HCT116 (cell line): ENCODE results near the gene SPARCL1. TPM values are rescaled to one million over a fixed set of nuclear protein-coding genes. Genes with fewer than 3 reads are reported as not detected.

Experiments
- ATAC-seq: fragments of 200-7000 bp; cut with Tn5 transposase; 2 replicates; pipeline ENCODE4 v1.9.1; 2020; ENCODE audit warnings: mild to moderate bottlenecking, moderate library complexity
- Bru-seq: library from RNA; stranded (reverse); fragments of 400-500 nt; gene quantifications from one replicate; lab custom pipeline; 2021; lab: Mats Ljungman, UMichigan
- BruChase-seq, 2 experiments: library from RNA; stranded (reverse); fragments of 400-500 nt; gene quantifications; one replicate each; lab custom pipeline; 2021; lab: Mats Ljungman, UMichigan
- BruUV-seq: library from RNA; stranded (reverse); fragments of 400-500 nt; replicated peaks from 2 replicates; lab custom pipeline; 2021; lab: Mats Ljungman, UMichigan
- CTCF ChIA-PET: fragments of 300-600 bp; sonication (Branson Sonifier 250); formaldehyde crosslinking; loops from one replicate; lab custom pipeline; 2021; ENCODE audit warnings: antibody characterized with exemption; lab: Charles Lee
- POLR2A ChIA-PET: fragments of 300-600, 350-600 bp; sonication (Branson Sonifier 250); formaldehyde crosslinking; loops from one replicate; lab custom pipeline; 2021; ENCODE audit warnings: antibody characterized with exemption; lab: Charles Lee
- RAD21 ChIA-PET, 2 experiments: fragments of 300-600 bp; sonication (Branson Sonifier 250); formaldehyde crosslinking; loops; one replicate each; lab custom pipeline; 2023; ENCODE audit warnings: low total read pairs in 2 of 2; ENCODE audit not compliant: uncharacterized antibody in 2 of 2, unreplicated experiment in 2 of 2, low non-redundant PET in 1 of 2; lab: Charles Lee
- DNase-seq: peaks from one replicate; pipeline ENCODE4 v3.0.0-alpha.2; 2010; ENCODE audit warnings: low read depth, low spot score
- H2AFZ ChIP-seq: fragments of 200-600 bp; shearing (Covaris generic), sonication (generic); 2 replicates; pipeline ENCODE4 v1.6.1; 2017; ENCODE audit warnings: low read depth, mixed run types, mixed read lengths, antibody characterized with exemption, low read length; ENCODE audit not compliant: poor library complexity, severe bottlenecking
- H3K27ac ChIP-seq: 2 replicates; pipeline ENCODE4 v1.5.1; 2012; ENCODE audit warnings: low read depth, low read length
- H3K27me3 ChIP-seq: fragments of 200-600 bp; sonication (generic); 2 replicates; pipeline ENCODE4 v1.6.1; 2016; ENCODE audit warnings: mixed run types, low read length, mixed read lengths; ENCODE audit not compliant: insufficient read depth
- H3K36me3 ChIP-seq, 2 experiments: fragments of 200-500 bp in 1 of 2; fragments of 200-600 bp in 1 of 2; sonication (Bioruptor generic) in 1 of 2; sonication (generic) in 1 of 2; 2 replicates each; pipeline versions ENCODE4 v1.5.1 to v1.6.1; 2014 to 2016; ENCODE audit warnings: low read length in 2 of 2, inconsistent platforms in 1 of 2, mixed read lengths in 1 of 2, mixed run types in 1 of 2; ENCODE audit not compliant: insufficient read depth in 2 of 2, control insufficient read depth in 1 of 2
- H3K4me1 ChIP-seq, 2 experiments: fragments of 200-600 bp in 1 of 2; sonication (generic) in 1 of 2; 2 replicates each; pipeline versions ENCODE4 v1.5.1 to v1.6.1; 2012 to 2017; ENCODE audit warnings: low read length in 2 of 2, inconsistent platforms in 1 of 2, mild to moderate bottlenecking in 1 of 2, mixed read lengths in 1 of 2, mixed run types in 1 of 2, moderate library complexity in 1 of 2; ENCODE audit not compliant: insufficient read depth in 2 of 2, control insufficient read depth in 1 of 2
- H3K4me2 ChIP-seq: fragments of 200-600 bp; sonication (generic); 2 replicates; pipeline ENCODE4 v1.6.1; 2017; ENCODE audit warnings: mixed run types, low read length, mixed read lengths
- H3K4me3 ChIP-seq, 2 experiments: fragments of 200-600 bp in 1 of 2; sonication (generic) in 1 of 2; replicated peaks in 1 of 2; 2 replicates each; pipeline ENCODE4 v1.5.1; 2011 to 2016; ENCODE audit warnings: low read length in 2 of 2, control low read depth in 1 of 2, low read depth in 1 of 2, mild to moderate bottlenecking in 1 of 2, mixed read lengths in 1 of 2, mixed run types in 1 of 2
- H3K79me2 ChIP-seq: fragments of 200-600 bp; sonication (generic); 2 replicates; pipeline ENCODE4 v1.6.1; 2017; ENCODE audit warnings: mild to moderate bottlenecking, mixed run types, low read length, moderate library complexity, mixed read lengths; ENCODE audit not compliant: insufficient read depth
- H3K9ac ChIP-seq: fragments of 200-600 bp; sonication (generic); 2 replicates; pipeline ENCODE4 v1.6.1; 2016; ENCODE audit warnings: low read length, mixed read lengths
- H3K9me2 ChIP-seq: fragments of 200-600 bp; sonication (generic), shearing (Covaris generic); 2 replicates; pipeline ENCODE4 v1.6.1; 2017; ENCODE audit warnings: mixed run types, mild to moderate bottlenecking, moderate library complexity; ENCODE audit not compliant: insufficient read depth
- H3K9me3 ChIP-seq, 2 experiments: fragments of 200-500 bp in 1 of 2; fragments of 200-600 bp in 1 of 2; sonication (Bioruptor generic) in 1 of 2; sonication (generic) in 1 of 2; 2 replicates each; pipeline ENCODE4 v1.6.1; 2014 to 2017; ENCODE audit warnings: low read length in 2 of 2, mixed read lengths in 2 of 2, inconsistent platforms in 1 of 2, low read depth in 1 of 2, mild to moderate bottlenecking in 1 of 2, mixed run types in 1 of 2, moderate library complexity in 1 of 2; ENCODE audit not compliant: control insufficient read depth in 1 of 2, insufficient read depth in 1 of 2
- H4K20me1 ChIP-seq: fragments of 200-600 bp; sonication (generic), shearing (Covaris generic); 2 replicates; pipeline ENCODE4 v1.6.1; 2017; ENCODE audit warnings: mixed run types, mild to moderate bottlenecking, moderate library complexity; ENCODE audit not compliant: insufficient read depth
- CBX3 ChIP-seq: IDR thresholded peaks from 2 replicates; pipeline ENCODE4 v1.6.1; 2012; ENCODE audit warnings: low read depth
- CEBPB ChIP-seq: IDR thresholded peaks from 2 replicates; pipeline ENCODE4 v1.6.1; 2012; ENCODE audit warnings: low read depth
- CTCF ChIP-seq, 3 experiments: fragments of 200-600 bp in 1 of 3; sonication (generic) in 1 of 3; IDR thresholded peaks in 2 of 3; conservative IDR thresholded peaks in 1 of 3; 2 replicates each; pipeline ENCODE4 v1.5.1; 2012 to 2017; ENCODE audit warnings: low read depth in 2 of 3, low read length in 2 of 3, antibody characterized with exemption in 1 of 3, borderline replicate concordance in 1 of 3, control low read depth in 1 of 3, mild to moderate bottlenecking in 1 of 3, mixed read lengths in 1 of 3, mixed run types in 1 of 3, moderate library complexity in 1 of 3; ENCODE audit not compliant: insufficient read depth in 1 of 3
- EGR1 ChIP-seq: IDR thresholded peaks from 2 replicates; pipeline ENCODE4 v1.6.1; 2012; ENCODE audit warnings: low read depth
- ELF1 ChIP-seq: IDR thresholded peaks from 2 replicates; pipeline ENCODE4 v1.6.1; 2012; ENCODE audit warnings: low read depth, borderline replicate concordance
- EZH2 ChIP-seq: fragments of 200-600 bp; sonication (generic); IDR thresholded peaks from 2 replicates; pipeline ENCODE4 v1.6.1; 2017; ENCODE audit warnings: antibody characterized with exemption, mixed run types
- EZH2phosphoT487 ChIP-seq: fragments of 200-600 bp; IDR thresholded peaks from 2 replicates; pipeline ENCODE4 v1.6.1; 2018; ENCODE audit warnings: antibody characterized with exemption, borderline replicate concordance
- FOSL1 ChIP-seq: IDR thresholded peaks from 2 replicates; pipeline ENCODE4 v1.6.1; 2012; ENCODE audit warnings: low read depth
- JUND ChIP-seq: IDR thresholded peaks from 2 replicates; pipeline ENCODE4 v1.6.1; 2012
- POLR2A ChIP-seq: IDR thresholded peaks from 2 replicates; pipeline ENCODE4 v1.7.0; 2011; ENCODE audit warnings: borderline replicate concordance; ENCODE audit not compliant: insufficient read depth, insufficient read length; ENCODE audit errors: extremely low read depth
- POLR2AphosphoS5 ChIP-seq: IDR thresholded peaks from 2 replicates; pipeline ENCODE4 v1.6.1; 2011; ENCODE audit warnings: mild to moderate bottlenecking, low read depth, low read length, moderate library complexity
- SP1 ChIP-seq: IDR thresholded peaks from 2 replicates; pipeline ENCODE4 v1.6.1; 2012; ENCODE audit warnings: low read depth
- SRF ChIP-seq: IDR thresholded peaks from 2 replicates; pipeline ENCODE4 v1.6.1; 2012; ENCODE audit warnings: low read depth
- TCF7L2 ChIP-seq: IDR thresholded peaks from 2 replicates; pipeline ENCODE4 v1.7.0; 2011; ENCODE audit warnings: borderline replicate concordance, inconsistent platforms; ENCODE audit not compliant: insufficient read depth, insufficient read length; ENCODE audit errors: extremely low read depth
- YY1 ChIP-seq: IDR thresholded peaks from 2 replicates; pipeline ENCODE4 v1.6.1; 2011; ENCODE audit warnings: low read length, low read depth, moderate library complexity, mild to moderate bottlenecking; ENCODE audit not compliant: insufficient replicate concordance; ENCODE audit errors: extremely low read depth
- ZFX ChIP-seq: fragments of 450-650 bp; IDR thresholded peaks from 2 replicates; pipeline ENCODE4 v1.6.1; 2017
- ZNF274 ChIP-seq: fragments of 200-500 bp; sonication (Bioruptor generic); IDR thresholded peaks from 2 replicates; pipeline ENCODE4 v1.6.1; 2014; ENCODE audit warnings: mild to moderate bottlenecking, low read depth, low read length, inconsistent platforms
- intact Hi-C: fragments of 100-400 bp; cut with micrococcal nuclease; formaldehyde crosslinking; loops from 2 replicates; pipeline ENCODE4 v1.10.0; 2022
- long read RNA-seq: library from polyadenylated mRNA; unstranded; transcript quantifications from one replicate; pipeline ENCODE4 v2.0.0, GENCODE V29; 2021; ENCODE audit not compliant: unreplicated experiment
- polyA plus RNA-seq: library from polyadenylated mRNA; unstranded; fragments of >200 nt; gene quantifications from 2 replicates; pipeline ENCODE4 v1.2.1, GENCODE V29; 2012; ENCODE audit warnings: missing spikeins
- total RNA-seq: library from RNA; stranded (reverse); gene quantifications from one replicate; pipeline ENCODE4 v1.2.1, GENCODE V29; 2021; ENCODE audit not compliant: unreplicated experiment
- TF ChIP-seq, protein P1 (sequence below): IDR thresholded peaks from 2 replicates; pipeline ENCODE4 v1.6.1; 2012
- TF ChIP-seq, protein P2 (sequence below): IDR thresholded peaks from 2 replicates; pipeline ENCODE4 v1.6.1; 2011; ENCODE audit warnings: mild to moderate bottlenecking, low read length, moderate library complexity; ENCODE audit not compliant: insufficient replicate concordance; ENCODE audit errors: extremely low read depth
- TF ChIP-seq, protein P3 (sequence below): IDR thresholded peaks from 2 replicates; pipeline ENCODE4 v1.6.1; 2012

SPARCL1 gene, protein sequence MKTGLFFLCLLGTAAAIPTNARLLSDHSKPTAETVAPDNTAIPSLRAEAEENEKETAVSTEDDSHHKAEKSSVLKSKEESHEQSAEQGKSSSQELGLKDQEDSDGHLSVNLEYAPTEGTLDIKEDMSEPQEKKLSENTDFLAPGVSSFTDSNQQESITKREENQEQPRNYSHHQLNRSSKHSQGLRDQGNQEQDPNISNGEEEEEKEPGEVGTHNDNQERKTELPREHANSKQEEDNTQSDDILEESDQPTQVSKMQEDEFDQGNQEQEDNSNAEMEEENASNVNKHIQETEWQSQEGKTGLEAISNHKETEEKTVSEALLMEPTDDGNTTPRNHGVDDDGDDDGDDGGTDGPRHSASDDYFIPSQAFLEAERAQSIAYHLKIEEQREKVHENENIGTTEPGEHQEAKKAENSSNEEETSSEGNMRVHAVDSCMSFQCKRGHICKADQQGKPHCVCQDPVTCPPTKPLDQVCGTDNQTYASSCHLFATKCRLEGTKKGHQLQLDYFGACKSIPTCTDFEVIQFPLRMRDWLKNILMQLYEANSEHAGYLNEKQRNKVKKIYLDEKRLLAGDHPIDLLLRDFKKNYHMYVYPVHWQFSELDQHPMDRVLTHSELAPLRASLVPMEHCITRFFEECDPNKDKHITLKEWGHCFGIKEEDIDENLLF
- total RNA-seq (0.96 TPM), Bru-seq, nascent RNA (percentile 2 among the genes with signal in this experiment), BruChase-seq, experiment 1, labeled RNA remaining after a 6-hour chase (percentile 5 among the genes with signal in this experiment), BruChase-seq, experiment 2, labeled RNA remaining after a 2-hour chase (percentile 3 among the genes with signal in this experiment)
- polyA plus RNA-seq: 0.02 and 0.03 TPM in 2 replicates
- long read RNA-seq: 0 reads

DNA sequence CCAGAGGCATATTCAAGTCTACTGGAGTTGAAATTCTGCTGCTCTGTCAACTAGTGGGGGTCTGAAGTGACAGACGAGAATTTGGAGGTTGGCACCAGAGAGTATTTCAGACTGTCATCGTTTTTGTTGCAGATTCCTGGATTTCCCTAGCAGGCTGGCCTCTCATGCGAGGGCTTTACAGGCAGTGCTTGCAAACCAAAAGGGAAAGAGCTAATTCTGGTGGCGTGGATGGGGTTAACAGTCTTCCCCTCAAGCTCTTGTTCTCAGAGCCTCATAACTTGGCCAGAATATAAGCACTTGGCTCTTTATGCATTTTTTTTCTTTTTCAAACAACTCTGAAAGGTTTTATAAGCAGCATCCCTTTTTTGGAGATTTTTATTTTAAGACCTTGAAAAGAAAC, at the start of gene SPARCL1:
SPARCL1 (minus strand) TSS at position 190 of the 400 bp plus-strand sequence. CDS start 29,802 bp downstream, outside the sequence.
- no peak within 1 kb of the TSS for H3K27ac ChIP-seq
- DNase-seq (no peak), ATAC-seq (no peak)
- intact Hi-C loops: no loop called here
- TF ChIP-seq POLR2A (no peak), TCF7L2 (no peak), FOSL1 (no peak), EZH2 (no peak), YY1 (no peak), SP1 (no peak), POLR2AphosphoS5 (no peak), SRF (no peak), CEBPB (no peak), ZNF274 (no peak), ZFX (no peak), JUND (no peak), EGR1 (no peak), ELF1 (no peak), CTCF (IDR thresholded peaks at IDR 0.05 in 2 of 3, conservative IDR thresholded peaks at IDR 0.05 in 1 of 3; ENCODE audit: borderline replicate concordance in 1 of 3, insufficient read depth in 1 of 3, low read depth in 2 of 3, low read length in 2 of 3) (no peak), EZH2phosphoT487 (no peak), CBX3 (no peak)
- TF ChIP-seq, protein P1, sequence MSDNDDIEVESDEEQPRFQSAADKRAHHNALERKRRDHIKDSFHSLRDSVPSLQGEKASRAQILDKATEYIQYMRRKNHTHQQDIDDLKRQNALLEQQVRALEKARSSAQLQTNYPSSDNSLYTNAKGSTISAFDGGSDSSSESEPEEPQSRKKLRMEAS: no peak
- TF ChIP-seq, protein P2, sequence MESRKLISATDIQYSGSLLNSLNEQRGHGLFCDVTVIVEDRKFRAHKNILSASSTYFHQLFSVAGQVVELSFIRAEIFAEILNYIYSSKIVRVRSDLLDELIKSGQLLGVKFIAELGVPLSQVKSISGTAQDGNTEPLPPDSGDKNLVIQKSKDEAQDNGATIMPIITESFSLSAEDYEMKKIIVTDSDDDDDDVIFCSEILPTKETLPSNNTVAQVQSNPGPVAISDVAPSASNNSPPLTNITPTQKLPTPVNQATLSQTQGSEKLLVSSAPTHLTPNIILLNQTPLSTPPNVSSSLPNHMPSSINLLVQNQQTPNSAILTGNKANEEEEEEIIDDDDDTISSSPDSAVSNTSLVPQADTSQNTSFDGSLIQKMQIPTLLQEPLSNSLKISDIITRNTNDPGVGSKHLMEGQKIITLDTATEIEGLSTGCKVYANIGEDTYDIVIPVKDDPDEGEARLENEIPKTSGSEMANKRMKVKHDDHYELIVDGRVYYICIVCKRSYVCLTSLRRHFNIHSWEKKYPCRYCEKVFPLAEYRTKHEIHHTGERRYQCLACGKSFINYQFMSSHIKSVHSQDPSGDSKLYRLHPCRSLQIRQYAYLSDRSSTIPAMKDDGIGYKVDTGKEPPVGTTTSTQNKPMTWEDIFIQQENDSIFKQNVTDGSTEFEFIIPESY: no peak
- TF ChIP-seq, protein P3, sequence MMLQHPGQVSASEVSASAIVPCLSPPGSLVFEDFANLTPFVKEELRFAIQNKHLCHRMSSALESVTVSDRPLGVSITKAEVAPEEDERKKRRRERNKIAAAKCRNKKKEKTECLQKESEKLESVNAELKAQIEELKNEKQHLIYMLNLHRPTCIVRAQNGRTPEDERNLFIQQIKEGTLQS: no peak
- no peaks in the 10 kb centered on the region for H3K9me3 ChIP-seq
- H3K9me2 ChIP-seq: no peaks in the 10 kb centered on the region
- H3K36me3 ChIP-seq: no peaks in the 10 kb centered on the region
- ChIA-PET CTCF (no interaction called here), POLR2A (no interaction called here), RAD21 (no interaction called here)
- no TSS peak for BruUV-seq
- no peak within 1 kb of the TSS for H3K4me2 ChIP-seq
- no peak within 1 kb of the TSS for H3K4me3 ChIP-seq
- no peak within 1 kb of the TSS for H3K9ac ChIP-seq
- no peak within 1 kb of the TSS for H2AFZ ChIP-seq
- H3K27me3 ChIP-seq: no peaks in the 10 kb centered on the region
- H3K4me1 ChIP-seq: peaks cover 0 to 9% of the 10 kb centered on the region in 2 experiments; a peak in 1 of 4 replicates
- no peaks in the 10 kb centered on the region for H4K20me1 ChIP-seq
- H3K79me2 ChIP-seq: no peaks in the 10 kb centered on the region
